Jurkat, Clone E6-1 (cell line): ENCODE data around the gene GPRC5C.

Experiments
- DNase-seq: peaks from one replicate; pipeline ENCODE4 v3.0.0-alpha.2; 2011; ENCODE audit warnings: low read depth, low spot score
- H3K4me3 ChIP-seq: 2 replicates; pipeline ENCODE4 v1.5.1; 2011; ENCODE audit warnings: mild to moderate bottlenecking, low read length, control low read depth, moderate library complexity

GPRC5C gene

GRCh38 chr17:74447628-74448159 lies 15.8 kb downstream of the GPRC5C start:
- DNase-seq, result no peak
- H3K4me3 ChIP-seq, result no peak overlapping the region

- DNase-seq, result no peak
- H3K4me3 ChIP-seq, result no peak overlapping the region
These were observed 16.9 kb downstream of the GPRC5C start for GRCh38 chr17:74448756-74449155.

GRCh38 chr17:74449306-74449705 lies 17.4 kb downstream of the GPRC5C start:
- DNase-seq, result no peak
- H3K4me3 ChIP-seq, result no peak overlapping the region

- no peak for DNase-seq
- no peak overlapping the region for H3K4me3 ChIP-seq
These were observed 17.9 kb downstream of the GPRC5C start for GRCh38 chr17:74449773-74450172.

GRCh38 chr17:74450231-74450630 lies 18.3 kb downstream of the GPRC5C start:
- H3K4me3 ChIP-seq, result no peak overlapping the region
- DNase-seq, result no peak

- no peak for DNase-seq
- H3K4me3 ChIP-seq, result no peak overlapping the region
These were observed 19.1 kb downstream of the GPRC5C start for GRCh38 chr17:74450925-74451403.

GRCh38 chr17:74451557-74451956 lies 19.7 kb downstream of the GPRC5C start:
- no peak for DNase-seq
- no peak overlapping the region for H3K4me3 ChIP-seq

- DNase-seq, result peak; percentile 50
- H3K4me3 ChIP-seq, result no peak overlapping the region
These were observed 20.3 kb downstream of the GPRC5C start for GRCh38 chr17:74452033-74452840.

GRCh38 chr17:74452841-74453661 lies 21.2 kb downstream of the GPRC5C start:
- no peak overlapping the region for H3K4me3 ChIP-seq
- no peak for DNase-seq

- H3K4me3 ChIP-seq, result peak overlapping the region; percentile 15; the same call in 1 of the 2 replicates
- no peak for DNase-seq
These were observed 21.8 kb downstream of the GPRC5C start for GRCh38 chr17:74453665-74454196.

GRCh38 chr17:74454197-74455024 lies 22.5 kb downstream of the GPRC5C start:
- DNase-seq, result peak; percentile 52
- no peak overlapping the region; the same call in 1 of the 2 replicates for H3K4me3 ChIP-seq

- DNase-seq, result no peak
- no peak overlapping the region for H3K4me3 ChIP-seq
These were observed 23.2 kb downstream of the GPRC5C start for GRCh38 chr17:74455025-74455545.

- no peak for DNase-seq
- H3K4me3 ChIP-seq, result no peak overlapping the region
These were observed 23.9 kb downstream of the GPRC5C start for GRCh38 chr17:74455821-74456220.

GRCh38 chr17:74457146-74457819 lies 25.4 kb downstream of the GPRC5C start:
- no peak overlapping the region for H3K4me3 ChIP-seq
- no peak for DNase-seq

GRCh38 chr17:74457820-74458166 lies 25.9 kb downstream of the GPRC5C start:
- no peak for DNase-seq
- H3K4me3 ChIP-seq, result no peak overlapping the region

- no peak overlapping the region for H3K4me3 ChIP-seq
- DNase-seq, result no peak
These were observed 26.9 kb downstream of the GPRC5C start for GRCh38 chr17:74458835-74459234.

GRCh38 chr17:74459622-74460021 lies 27.7 kb downstream of the GPRC5C start:
- no peak for DNase-seq
- no peak overlapping the region for H3K4me3 ChIP-seq

- no peak for DNase-seq
- no peak overlapping the region for H3K4me3 ChIP-seq
These were observed 28.4 kb downstream of the GPRC5C start for GRCh38 chr17:74460241-74460640.
